Heart right ventricle (tissue), 16 donors: ENCODE measurements around the gene DNAH17. TPM values are rescaled to one million over a fixed set of nuclear protein-coding genes. Genes with fewer than 3 reads are reported as not detected.

Experiments
- ATAC-seq, 8 donors: fragments of 200-7000 bp; cut with Tn5 transposase; one replicate each; pipeline ENCODE4 v1.9.1; 2020; ENCODE audit warnings: mild to moderate bottlenecking in 8 of 8, moderate library complexity in 8 of 8, moderate number of reproducible peaks in 1 of 8
- DNase-seq, 2 donors: peaks; one replicate each; pipeline ENCODE4 v3.0.0-alpha.2; 2020
- H3K27ac ChIP-seq, 10 donors: fragments of 200-600 bp; sonication (generic) in 2 of 10; one replicate each; pipeline versions ENCODE4 v1.5.0 to v1.8.0; 2020 to 2022; ENCODE audit warnings: mild to moderate bottlenecking in 3 of 10
- H3K27me3 ChIP-seq, 7 donors: fragments of 200-600 bp; one replicate each; pipeline ENCODE4 v1.8.0; 2021 to 2022; ENCODE audit warnings: mild to moderate bottlenecking in 2 of 7
- H3K36me3 ChIP-seq, 9 donors: fragments of 200-600 bp; sonication (generic) in 1 of 9; one replicate each; pipeline versions ENCODE4 v1.5.0 to v1.8.0; 2020 to 2022; ENCODE audit warnings: mild to moderate bottlenecking in 2 of 9
- H3K4me1 ChIP-seq, 9 donors: fragments of 200-600 bp; sonication (generic) in 1 of 9; one replicate each; pipeline versions ENCODE4 v1.5.0 to v1.8.0; 2020 to 2022; ENCODE audit warnings: mild to moderate bottlenecking in 4 of 9
- H3K4me3 ChIP-seq, 10 donors: fragments of 200-600 bp; sonication (generic) in 2 of 10; one replicate each; pipeline versions ENCODE4 v1.5.0 to v1.8.0; 2020 to 2022; ENCODE audit warnings: mild to moderate bottlenecking in 7 of 10, moderate library complexity in 2 of 10
- H3K9me3 ChIP-seq, 11 donors: fragments of 200-600 bp in 10 of 11; sonication (generic) in 2 of 11; one replicate each; pipeline versions ENCODE4 v1.5.0 to v1.8.0; 2013 to 2022; ENCODE audit warnings: mild to moderate bottlenecking in 2 of 11, control low read depth in 1 of 11, moderate library complexity in 1 of 11
- WGBS, 2 donors: extraction: QIAGEN DNeasy Blood & Tissue Kit; methylation state at CpG; one replicate each; pipeline ENCODE4 v1.1.7; 2013; ENCODE audit warnings: inconsistent platforms in 1 of 2; 5-methylcytosine and 5-hydroxymethylcytosine counted together
- intact Hi-C, 10 donors: fragments of 100-400 bp; cut with DNase I; formaldehyde crosslinking; loops; one replicate each; pipeline versions ENCODE4 v1.11.1 to v1.14.2; 2022
- polyA plus RNA-seq, 2 donors: library from polyadenylated mRNA; stranded (reverse); fragments of 200-250 nt; gene quantifications; one replicate each; pipeline ENCODE4 v1.2.3, GENCODE V29; 2013
- total RNA-seq, 10 donors: library from RNA; stranded (reverse); fragmentation: NEBNext Ultra II Directional in 3 of 10; extraction: Animal tissue kit (Norgen Biotek cat#: 25700) in 3 of 10; gene quantifications; one replicate each; pipeline versions ENCODE4 v1.2.1 to v1.2.4, GENCODE V29; 2021 to 2023
- TF ChIP-seq, protein P1 (sequence below), 9 donors: fragments of 200-600 bp; sonication (generic) in 2 of 9; IDR thresholded peaks; one replicate each; pipeline versions ENCODE4 v1.5.0 to v1.8.0; 2021 to 2022; ENCODE audit warnings: antibody characterized with exemption in 9 of 9, mild to moderate bottlenecking in 5 of 9, moderate library complexity in 1 of 9
- donor health status: Arrhythmogenic right ventricular cardiomyopathy.
- donor health status: ischemic (EF 13 %, LVEDD 7.1; RV severe dilation, severe dysfunction).
- donor health status: healthy with polysubstance abuse.
- donor health status: DM: no; HTN: yes; CAD: no.
- donor health status: DM: no; HTN: no; CAD: no.
- donor health status: ischemic (EF 25% LVEDD 6.9; RV normal size, moderate dysfunction).
- donor health status: ischemic (EF 25% LVEDD 5.7; RV mildly dilated, moderate dysfunction).
- donor health status: healthy.
- donor health status: DM: yes; HTN: yes; CAD: no.
- donor health status: Ischemic cardiomyopathy.
- donor health status: ischemic (EF 35%, LVEDD 5.7; RV mildly dilated, moderate dysfunction).
- donor health status: nonischemic (EF 11% LVEDD 7.7; RV severe dilation, severe dysfunction).
- donor health status: DM: yes; HTN: yes; CAD: no.
- donor health status: PGD.
- donor health status: ischemic (EF 29% LVEDD 5.4; RV normal size, mild dysfunction).
- donor health status: nonischemic (EF 23%, LVEDD 6.1; RV moderate dilation, normal function).

Gene DNAH17
- total and polyA plus RNA-seq, 12 donors: 0.05 to 0.30 (median 0.09) TPM; not detected in 4

- no peaks in the 10 kb centered on the region for H3K9me3 ChIP-seq
- no peak for DNase-seq
- H3K27me3 ChIP-seq: no peaks in the 10 kb centered on the region
- 83 to 89% methylated on average over 23 of the region's 23 CpGs for WGBS, 2 donors
- intact Hi-C loops: loop anchor here in 1 of 10 donors (5.0 kb wide), 1 partner anchor 33 kb away; no protein-coding TSS in a partner anchor
- no peak for ATAC-seq
- H3K4me3 ChIP-seq: peak overlapping the region in 1 of 10 donors; percentile 6
- H3K4me1 ChIP-seq: peaks cover 17 to 100% (median 98%) of the 10 kb centered on the region in 9 donors
- H3K36me3 ChIP-seq: peaks cover 0 to 25% (median 0%) of the 10 kb centered on the region in 9 donors
- TF ChIP-seq, protein P1, sequence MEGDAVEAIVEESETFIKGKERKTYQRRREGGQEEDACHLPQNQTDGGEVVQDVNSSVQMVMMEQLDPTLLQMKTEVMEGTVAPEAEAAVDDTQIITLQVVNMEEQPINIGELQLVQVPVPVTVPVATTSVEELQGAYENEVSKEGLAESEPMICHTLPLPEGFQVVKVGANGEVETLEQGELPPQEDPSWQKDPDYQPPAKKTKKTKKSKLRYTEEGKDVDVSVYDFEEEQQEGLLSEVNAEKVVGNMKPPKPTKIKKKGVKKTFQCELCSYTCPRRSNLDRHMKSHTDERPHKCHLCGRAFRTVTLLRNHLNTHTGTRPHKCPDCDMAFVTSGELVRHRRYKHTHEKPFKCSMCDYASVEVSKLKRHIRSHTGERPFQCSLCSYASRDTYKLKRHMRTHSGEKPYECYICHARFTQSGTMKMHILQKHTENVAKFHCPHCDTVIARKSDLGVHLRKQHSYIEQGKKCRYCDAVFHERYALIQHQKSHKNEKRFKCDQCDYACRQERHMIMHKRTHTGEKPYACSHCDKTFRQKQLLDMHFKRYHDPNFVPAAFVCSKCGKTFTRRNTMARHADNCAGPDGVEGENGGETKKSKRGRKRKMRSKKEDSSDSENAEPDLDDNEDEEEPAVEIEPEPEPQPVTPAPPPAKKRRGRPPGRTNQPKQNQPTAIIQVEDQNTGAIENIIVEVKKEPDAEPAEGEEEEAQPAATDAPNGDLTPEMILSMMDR (IDR thresholded peaks at IDR 0.05): no peak
- H3K27ac ChIP-seq: peak overlapping the region; percentile 8 to 99 (median 70)
Measured at GRCh38 chr17:78384479-78385175, 192.6 kb downstream of the DNAH17 start.

DNA sequence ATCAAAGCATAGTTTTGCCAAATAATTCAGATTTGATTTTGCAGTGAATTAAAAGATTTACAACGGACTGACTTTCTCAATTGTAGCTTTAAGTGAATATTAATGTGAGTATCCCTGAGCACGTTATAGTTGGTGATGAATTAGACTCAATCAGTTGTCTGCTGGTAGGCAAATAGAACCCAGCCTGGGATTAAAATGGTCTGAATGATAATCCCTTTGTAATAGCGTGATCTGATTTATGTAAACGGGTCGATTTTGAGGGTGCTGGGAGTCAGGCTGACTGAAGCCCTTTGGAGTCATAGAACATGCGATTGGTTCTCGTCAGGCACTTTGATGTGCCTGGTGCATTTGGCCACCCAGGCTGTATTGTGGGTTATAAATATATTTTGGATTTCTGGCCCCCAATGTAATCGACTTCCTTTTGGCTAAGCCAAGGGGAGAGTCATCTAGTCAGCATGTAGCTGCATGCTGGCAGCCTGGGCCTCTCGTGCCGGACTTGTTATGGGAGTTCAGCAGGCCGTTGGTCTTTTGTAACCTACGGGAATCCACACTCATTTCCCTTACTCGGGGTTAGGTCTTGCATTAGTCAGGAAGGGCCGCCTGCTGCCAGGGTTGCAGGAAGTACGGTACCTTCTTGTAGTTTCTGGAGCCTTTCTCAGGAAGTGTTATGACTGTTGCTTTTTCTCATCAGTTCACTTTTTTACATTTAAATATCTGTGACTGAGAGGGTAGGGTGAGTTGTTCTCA lies 193.3 kb downstream of the DNAH17 start:
- 49 to 60% methylated on average over 15 of the region's 15 CpGs for WGBS, 2 donors
- H3K4me1 ChIP-seq: peaks cover 20 to 100% (median 98%) of the 10 kb centered on the region in 9 donors
- no peaks in the 10 kb centered on the region for H3K27me3 ChIP-seq
- H3K36me3 ChIP-seq: peaks cover 0 to 25% (median 0%) of the 10 kb centered on the region in 9 donors
- intact Hi-C loops: loop anchor here in 1 of 10 donors (5.0 kb wide), 1 partner anchor 33 kb away; no protein-coding TSS in a partner anchor
- peak; percentile 59 to 90 (median 76) for ATAC-seq
- H3K27ac ChIP-seq: peak overlapping the region; percentile 8 to 99 (median 70)
- no peaks in the 10 kb centered on the region for H3K9me3 ChIP-seq
- TF ChIP-seq, protein P1 (IDR thresholded peaks at IDR 0.05): no peak
- peak overlapping the region in 1 of 10 donors; percentile 6 for H3K4me3 ChIP-seq
- peak; percentile 71 to 75 for DNase-seq

- WGBS, 2 donors: 53 to 59% methylated on average over 12 of the region's 12 CpGs
- ATAC-seq: peak in 5 of 8 donors; percentile 17 to 55 (median 32)
- TF ChIP-seq, protein P1 (IDR thresholded peaks at IDR 0.05): no peak
- Histone ChIP-seq H3K9me3 (no peaks in the 10 kb centered on the region), H3K27me3 (no peaks in the 10 kb centered on the region), H3K4me1 (peaks cover 13 to 92% (median 77%) of the 10 kb centered on the region in 9 donors), H3K27ac (peak overlapping the region in 9 of 10 donors; percentile 9 to 99 (median 70)), H3K36me3 (peaks cover 0 to 21% (median 0%) of the 10 kb centered on the region in 9 donors), H3K4me3 (peak overlapping the region in 2 of 10 donors; percentile 9 to 92)
- DNase-seq: no peak
- intact Hi-C loops: loop anchor here in 1 of 10 donors (5.0 kb wide), 1 partner anchor 36 kb away; no protein-coding TSS in a partner anchor
Measured at GRCh38 chr17:78381601-78382232, 195.5 kb downstream of the DNAH17 start.

DNA sequence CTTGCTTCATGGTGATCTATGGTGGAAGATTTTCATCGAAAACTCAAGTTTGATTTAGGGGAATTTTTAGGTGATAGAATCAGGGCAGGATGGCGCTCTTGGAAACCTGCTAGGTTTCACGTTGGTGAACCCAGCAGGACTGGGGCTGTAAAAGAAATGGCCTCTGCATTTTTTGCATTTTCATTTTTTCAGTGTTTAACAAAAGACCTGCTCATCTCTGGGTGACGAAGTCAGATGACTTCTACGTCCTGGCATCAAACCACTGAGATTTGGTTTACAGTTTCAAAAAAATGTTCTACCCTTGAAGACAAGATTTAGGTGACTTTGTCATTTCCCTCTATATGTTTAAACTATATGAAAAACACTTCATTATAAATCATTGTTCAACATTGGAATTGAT lies 196.8 kb downstream of the DNAH17 start:
- 82 to 83% methylated on average over 5 of the region's 5 CpGs for WGBS, 2 donors
- Histone ChIP-seq H3K4me1 (peaks cover 11 to 92% (median 66%) of the 10 kb centered on the region in 9 donors), H3K36me3 (peaks cover 0 to 21% (median 0%) of the 10 kb centered on the region in 9 donors), H3K9me3 (no peaks in the 10 kb centered on the region), H3K27me3 (no peaks in the 10 kb centered on the region), H3K4me3 (peak overlapping the region in 1 of 10 donors; percentile 92), H3K27ac (peak overlapping the region in 4 of 10 donors; percentile 73 to 99 (median 84))
- no peak for DNase-seq
- intact Hi-C loops: loop anchor here in 1 of 10 donors (5.0 kb wide), 1 partner anchor 37 kb away; no protein-coding TSS in a partner anchor
- TF ChIP-seq, protein P1 (IDR thresholded peaks at IDR 0.05): no peak
- ATAC-seq: no peak
